ENCODE data around the gene GATAD1. TPM values are rescaled to one million over a fixed set of nuclear protein-coding genes. Genes with fewer than 3 reads are reported as not detected.
A peak's percentile ranks its signal among the peaks of the same experiment; 100 is the strongest.
"Not testable (repeated sequence)": the region's sequence is repeated elsewhere in the genome, so short reads cannot be mapped to it uniquely, and the experiment has no call there.

GATAD1 gene
- total and polyA plus RNA-seq, 2 donors from 2014 or later, result 17.5 to 35.8 TPM

GRCh38 chr7:92436612-92437445 lies 10.5 kb upstream of the GATAD1 start:
- Histone ChIP-seq H3K4me3 (ENCODE audit: low read length in 3 of 3) (no peak overlapping the region), H3K4me1 (ENCODE audit: control insufficient read depth in 2 of 3, insufficient read depth in 2 of 3, low read depth in 1 of 3, low read length in 3 of 3) (no peaks in the 10 kb centered on the region), H3K36me3 (ENCODE audit: control insufficient read depth in 2 of 3, insufficient read depth in 3 of 3, low read length in 3 of 3) (no peaks in the 10 kb centered on the region), H3K27ac (ENCODE audit: low read depth in 2 of 2, low read length in 2 of 2) (no peak overlapping the region), H3K27me3 (ENCODE audit: control insufficient read depth, insufficient read depth, low read length) (no peaks in the 10 kb centered on the region), H3K9ac (ENCODE audit: low read length in 3 of 3) (no peak overlapping the region), H3K9me3 (ENCODE audit: control insufficient read depth in 2 of 3, insufficient read depth in 1 of 3, low read length in 3 of 3) (no peaks in the 10 kb centered on the region)
- FAIRE-seq (no peak), DNase-seq (no peak)
- TF ChIP-seq CTCF (IDR thresholded peaks at IDR 0.05; ENCODE audit: borderline replicate concordance, extremely low read depth, insufficient read depth), result no peak
- intact Hi-C loops (cut with DNase I), result no loop called here

GRCh38 chr7:92437956-92438491 lies 9.3 kb upstream of the GATAD1 start:
- Histone ChIP-seq H3K4me1 (ENCODE audit: control insufficient read depth in 2 of 3, insufficient read depth in 2 of 3, low read depth in 1 of 3, low read length in 3 of 3) (no peaks in the 10 kb centered on the region), H3K9ac (ENCODE audit: low read length in 3 of 3) (no peak overlapping the region), H3K27ac (ENCODE audit: low read depth in 2 of 2, low read length in 2 of 2) (no peak overlapping the region), H3K27me3 (ENCODE audit: control insufficient read depth, insufficient read depth, low read length) (no peaks in the 10 kb centered on the region), H3K36me3 (ENCODE audit: control insufficient read depth in 2 of 3, insufficient read depth in 3 of 3, low read length in 3 of 3) (no peaks in the 10 kb centered on the region), H3K9me3 (ENCODE audit: control insufficient read depth in 2 of 3, insufficient read depth in 1 of 3, low read length in 3 of 3) (no peaks in the 10 kb centered on the region), H3K4me3 (ENCODE audit: low read length in 3 of 3) (no peak overlapping the region)
- TF ChIP-seq CTCF (IDR thresholded peaks at IDR 0.05; ENCODE audit: borderline replicate concordance, extremely low read depth, insufficient read depth), result no peak
- intact Hi-C loops (cut with DNase I), result no loop called here
- FAIRE-seq (no peak), DNase-seq (no peak)

GRCh38 chr7:92442720-92443119 lies 4.6 kb upstream of the GATAD1 start:
- DNase-seq; intact Hi-C loops (cut with DNase I); H3K36me3 ChIP-seq (ENCODE audit: control insufficient read depth in 2 of 3, insufficient read depth in 3 of 3, low read length in 3 of 3); H3K9me3 ChIP-seq (ENCODE audit: control insufficient read depth in 2 of 3, insufficient read depth in 1 of 3, low read length in 3 of 3); H3K27me3 ChIP-seq (ENCODE audit: control insufficient read depth, insufficient read depth, low read length); H3K9ac ChIP-seq (ENCODE audit: low read length in 3 of 3); H3K4me3 ChIP-seq (ENCODE audit: low read length in 3 of 3); H3K27ac ChIP-seq (ENCODE audit: low read depth in 2 of 2, low read length in 2 of 2); FAIRE-seq; H3K4me1 ChIP-seq (ENCODE audit: control insufficient read depth in 2 of 3, insufficient read depth in 2 of 3, low read depth in 1 of 3, low read length in 3 of 3): not testable (repeated sequence)

- DNase-seq (no peak), FAIRE-seq (peak; percentile 55)
- peak overlapping the region in 1 of 3 donors; percentile 45 for H3K9ac ChIP-seq (ENCODE audit: low read length in 3 of 3)
- peaks cover 0 to 4% (median 0%) of the 10 kb centered on the region in 3 donors for H3K4me1 ChIP-seq (ENCODE audit: control insufficient read depth in 2 of 3, insufficient read depth in 2 of 3, low read depth in 1 of 3, low read length in 3 of 3)
- H3K9me3 ChIP-seq (ENCODE audit: control insufficient read depth in 2 of 3, insufficient read depth in 1 of 3, low read length in 3 of 3), result no peaks in the 10 kb centered on the region
- no peak for TF ChIP-seq CTCF (IDR thresholded peaks at IDR 0.05; ENCODE audit: borderline replicate concordance, extremely low read depth, insufficient read depth)
- intact Hi-C loops (cut with DNase I), result no loop called here
- H3K27ac ChIP-seq (ENCODE audit: low read depth in 2 of 2, low read length in 2 of 2), result no peak overlapping the region
- peak overlapping the region in 2 of 3 donors; percentile 67 to 73 for H3K4me3 ChIP-seq (ENCODE audit: low read length in 3 of 3)
- peaks cover 8 to 20% (median 17%) of the 10 kb centered on the region in 3 donors for H3K36me3 ChIP-seq (ENCODE audit: control insufficient read depth in 2 of 3, insufficient read depth in 3 of 3, low read length in 3 of 3)
- H3K27me3 ChIP-seq (ENCODE audit: control insufficient read depth, insufficient read depth, low read length), result no peaks in the 10 kb centered on the region
Observed at GRCh38 chr7:92446869-92447344, 375 bp upstream of the GATAD1 start.

Measured in kidney (tissue), 14 donors.